ENCODE measurements around the gene TIMM10. TPM values are rescaled to one million over a fixed set of nuclear protein-coding genes. Genes with fewer than 3 reads are reported as not detected.
A peak's percentile ranks its signal among the peaks of the same experiment; 100 is the strongest.

TIMM10 gene
- total RNA-seq, 1 experiment from 2014 or later, result 27.5 TPM

GRCh38 chr11:57512646-57513451, 17.7 kb downstream of the TIMM10 start:
- no peak for DNase-seq (ENCODE audit: low read depth)
- in situ Hi-C loops (cut with HindIII; ENCODE audit: low pct_unique_long_range_greater_than_20kb, low sequenced_read_pairs), result no loop called here

DNA sequence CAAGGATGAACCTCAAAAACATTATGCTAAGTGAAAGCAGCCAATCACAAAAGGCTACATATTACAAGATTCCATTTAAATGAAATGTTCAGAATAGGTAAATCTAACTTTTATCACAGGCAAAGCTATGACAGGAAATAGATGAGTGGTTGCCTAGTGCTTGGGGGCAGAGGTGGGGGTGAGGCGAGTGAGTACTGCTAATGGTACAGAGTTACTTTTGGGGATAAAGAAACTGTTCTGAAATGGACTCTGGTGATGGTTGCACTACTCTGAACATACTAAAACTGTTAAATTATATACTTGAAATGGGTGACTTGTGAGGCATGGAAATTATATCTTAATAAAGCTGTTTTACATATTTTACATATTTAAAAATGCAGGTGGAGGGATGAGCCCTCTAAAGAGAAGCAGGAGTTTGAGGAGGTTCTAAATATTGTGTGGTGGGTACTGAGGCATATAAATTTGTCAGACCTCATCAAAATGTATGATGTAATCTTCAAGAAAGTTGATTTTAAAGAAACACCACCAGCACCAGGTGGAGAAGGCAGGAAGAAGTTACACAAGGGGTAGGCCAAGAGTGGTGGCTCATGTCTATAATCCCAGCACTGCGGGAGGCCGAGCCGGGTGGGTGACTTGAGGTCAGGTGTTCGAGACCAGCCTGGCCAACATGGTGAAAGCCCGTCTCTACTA, 18.7 kb downstream of the TIMM10 start:
- no peak for DNase-seq (ENCODE audit: low read depth)
- in situ Hi-C loops (cut with HindIII; ENCODE audit: low pct_unique_long_range_greater_than_20kb, low sequenced_read_pairs), result no loop called here

GRCh38 chr11:57508341-57509170, 22.0 kb downstream of the TIMM10 start:
- in situ Hi-C loops (cut with HindIII; ENCODE audit: low pct_unique_long_range_greater_than_20kb, low sequenced_read_pairs), result no loop called here
- no peak for DNase-seq (ENCODE audit: low read depth)

DNA sequence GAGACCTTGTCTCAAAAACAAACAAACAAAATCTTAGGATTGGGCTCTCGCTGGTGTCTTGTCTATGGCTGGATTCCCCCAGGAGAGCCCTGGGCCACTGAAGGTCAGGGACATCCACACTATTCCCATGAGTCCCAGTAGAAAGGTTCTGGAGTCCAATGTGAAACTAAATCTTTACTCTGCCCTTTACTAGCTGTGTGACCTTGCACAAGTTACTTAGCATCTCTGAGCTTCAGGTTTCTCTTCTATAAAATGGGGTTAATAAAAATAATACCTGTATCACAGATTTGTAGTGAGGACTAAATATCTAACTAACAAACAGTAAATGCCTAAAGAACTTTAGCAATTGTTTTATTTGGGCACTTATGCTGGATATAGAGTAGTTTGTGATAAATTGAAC, 24.0 kb downstream of the TIMM10 start:
- in situ Hi-C loops (cut with HindIII; ENCODE audit: low pct_unique_long_range_greater_than_20kb, low sequenced_read_pairs), result no loop called here
- no peak for DNase-seq (ENCODE audit: low read depth)

GRCh38 chr11:57504511-57504910, 26.0 kb downstream of the TIMM10 start:
- no peak for DNase-seq (ENCODE audit: low read depth)
- in situ Hi-C loops (cut with HindIII; ENCODE audit: low pct_unique_long_range_greater_than_20kb, low sequenced_read_pairs), result no loop called here

GRCh38 chr11:57502870-57503269, 27.7 kb downstream of the TIMM10 start:
- DNase-seq (ENCODE audit: low read depth), result no peak
- in situ Hi-C loops (cut with HindIII; ENCODE audit: low pct_unique_long_range_greater_than_20kb, low sequenced_read_pairs), result no loop called here

GRCh38 chr11:57502376-57502775, 28.2 kb downstream of the TIMM10 start:
- in situ Hi-C loops (cut with HindIII; ENCODE audit: low pct_unique_long_range_greater_than_20kb, low sequenced_read_pairs), result no loop called here
- no peak for DNase-seq (ENCODE audit: low read depth)

GRCh38 chr11:57501953-57502352, 28.6 kb downstream of the TIMM10 start:
- no peak for DNase-seq (ENCODE audit: low read depth)
- in situ Hi-C loops (cut with HindIII; ENCODE audit: low pct_unique_long_range_greater_than_20kb, low sequenced_read_pairs), result no loop called here

DNA sequence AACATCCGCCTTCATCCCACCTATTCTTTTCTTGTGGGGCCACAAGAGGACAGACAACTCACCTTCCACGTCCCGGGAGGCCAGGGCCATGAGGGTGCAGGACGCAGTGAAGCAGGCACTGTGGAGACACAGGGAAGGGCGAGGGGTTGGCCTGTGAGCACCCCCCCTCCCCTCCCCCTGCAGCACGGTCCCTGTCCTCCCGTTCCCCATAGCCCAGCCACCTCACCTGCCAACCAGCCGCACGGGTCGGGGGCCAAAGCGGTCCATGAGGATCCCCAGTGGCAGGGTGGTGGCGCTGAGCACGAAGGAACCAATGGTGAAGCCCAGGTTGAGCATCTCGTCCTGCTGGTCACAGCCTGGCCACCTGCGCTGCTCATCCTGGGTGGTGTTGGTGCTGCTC, 29.6 kb downstream of the TIMM10 start:
- no peak for DNase-seq (ENCODE audit: low read depth)
- in situ Hi-C loops (cut with HindIII; ENCODE audit: low pct_unique_long_range_greater_than_20kb, low sequenced_read_pairs), result no loop called here

DNA sequence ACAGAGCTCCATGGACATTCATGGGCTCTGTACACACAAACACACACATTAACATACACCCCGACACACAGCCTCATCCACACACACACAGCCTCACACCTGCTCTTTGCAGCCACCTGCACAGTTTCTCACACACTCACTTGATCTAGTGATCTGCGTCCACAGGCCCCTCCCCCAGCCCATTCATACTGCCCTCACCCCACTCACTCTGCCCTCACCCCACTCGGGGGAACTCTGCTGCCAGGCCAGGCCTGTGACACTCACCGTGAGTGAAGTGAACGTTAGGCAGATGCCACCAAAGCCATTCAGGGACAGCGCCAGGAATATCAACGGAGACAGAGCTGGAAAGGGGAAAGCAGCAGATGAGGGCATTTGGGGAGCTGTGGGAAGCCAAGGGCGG, 30.0 kb downstream of the TIMM10 start:
- in situ Hi-C loops (cut with HindIII; ENCODE audit: low pct_unique_long_range_greater_than_20kb, low sequenced_read_pairs), result no loop called here
- DNase-seq (ENCODE audit: low read depth), result no peak

DNA sequence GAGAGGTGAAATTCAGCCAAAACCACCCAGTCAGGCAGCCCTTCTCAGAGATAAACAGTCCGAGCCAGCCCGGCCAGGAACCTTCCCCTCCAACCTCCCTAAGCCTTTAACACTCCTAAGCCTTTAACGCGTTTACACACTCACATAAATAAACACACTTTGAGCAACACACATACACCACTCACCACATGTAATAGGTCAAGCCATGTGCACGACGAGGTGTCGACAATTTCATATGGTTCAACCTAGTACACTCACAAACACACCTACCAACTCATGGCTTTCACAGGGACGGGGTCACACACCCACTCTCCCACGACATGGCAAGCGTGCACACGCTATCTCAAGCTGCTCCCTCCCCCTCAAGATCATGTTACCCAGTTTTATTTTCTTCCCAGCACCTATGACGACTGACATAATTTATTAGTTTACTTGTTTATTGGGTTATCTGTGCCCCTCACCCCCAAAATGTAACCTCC, 30.5 kb downstream of the TIMM10 start:
- in situ Hi-C loops (cut with HindIII; ENCODE audit: low pct_unique_long_range_greater_than_20kb, low sequenced_read_pairs), result no loop called here
- no peak for DNase-seq (ENCODE audit: low read depth)

- DNase-seq (ENCODE audit: low read depth), result peak; percentile 78
- in situ Hi-C loops (cut with HindIII; ENCODE audit: low pct_unique_long_range_greater_than_20kb, low sequenced_read_pairs), result no loop called here
Measured at GRCh38 chr11:57499413-57499982, 31.1 kb downstream of the TIMM10 start.

DNA sequence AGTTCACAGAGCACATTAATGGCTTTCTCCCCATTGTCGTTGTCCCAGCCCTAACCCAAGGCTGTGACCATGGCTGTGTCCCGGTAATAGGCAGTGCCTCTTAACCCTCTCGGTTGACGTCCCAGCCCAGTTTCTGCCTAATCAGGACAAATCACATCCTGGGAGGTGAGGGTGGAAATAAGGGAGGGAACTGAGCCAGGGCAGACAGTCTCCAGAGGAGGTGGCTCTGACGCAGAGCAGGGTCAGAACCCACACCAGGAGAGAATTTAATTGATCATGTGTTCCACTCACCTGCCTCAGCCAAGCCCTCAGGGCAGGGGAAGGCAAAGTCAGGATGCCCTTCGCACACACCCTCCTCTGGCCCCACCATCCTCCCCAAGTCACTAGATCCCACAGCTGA, 32.0 kb downstream of the TIMM10 start:
- DNase-seq (ENCODE audit: low read depth), result no peak
- in situ Hi-C loops (cut with HindIII; ENCODE audit: low pct_unique_long_range_greater_than_20kb, low sequenced_read_pairs), result no loop called here

- in situ Hi-C loops (cut with HindIII; ENCODE audit: low pct_unique_long_range_greater_than_20kb, low sequenced_read_pairs), result no loop called here
- no peak for DNase-seq (ENCODE audit: low read depth)
Measured at GRCh38 chr11:57497303-57498247, 33.0 kb downstream of the TIMM10 start.

DNA sequence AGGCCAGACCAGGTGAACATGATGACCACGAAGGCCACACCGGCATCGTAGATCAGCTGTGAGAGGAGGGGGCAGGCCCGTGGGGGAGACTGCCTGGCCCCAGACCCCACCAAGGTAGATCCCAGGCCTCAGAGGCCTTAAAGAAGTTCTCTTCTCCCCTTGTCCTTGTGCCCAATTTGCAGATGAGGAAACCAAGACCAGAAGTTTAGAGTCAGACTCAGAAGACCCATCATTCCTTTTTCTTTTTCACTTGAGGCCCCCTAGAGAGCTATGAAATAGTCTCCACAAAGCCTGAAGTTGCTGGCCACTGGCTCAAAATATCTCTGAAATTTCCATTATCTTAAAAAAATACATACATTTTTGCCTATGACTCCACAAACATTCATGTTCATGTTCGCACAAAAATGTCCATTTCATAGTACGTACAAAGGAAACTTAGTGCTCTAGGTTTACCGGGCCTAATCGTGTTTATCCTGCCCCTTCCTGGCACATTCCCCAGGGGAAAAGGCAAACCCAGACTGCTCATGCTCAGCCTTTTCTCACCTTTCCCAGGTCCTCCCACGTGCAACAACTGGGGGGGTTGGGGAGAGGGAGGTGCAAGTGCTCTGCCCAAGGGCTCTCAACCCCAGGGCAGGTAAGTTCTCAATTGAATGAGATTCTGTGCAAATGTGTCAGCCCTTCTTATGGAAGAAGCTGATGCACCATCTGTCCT, 34.3 kb downstream of the TIMM10 start:
- DNase-seq (ENCODE audit: low read depth), result no peak
- in situ Hi-C loops (cut with HindIII; ENCODE audit: low pct_unique_long_range_greater_than_20kb, low sequenced_read_pairs), result no loop called here

DNA sequence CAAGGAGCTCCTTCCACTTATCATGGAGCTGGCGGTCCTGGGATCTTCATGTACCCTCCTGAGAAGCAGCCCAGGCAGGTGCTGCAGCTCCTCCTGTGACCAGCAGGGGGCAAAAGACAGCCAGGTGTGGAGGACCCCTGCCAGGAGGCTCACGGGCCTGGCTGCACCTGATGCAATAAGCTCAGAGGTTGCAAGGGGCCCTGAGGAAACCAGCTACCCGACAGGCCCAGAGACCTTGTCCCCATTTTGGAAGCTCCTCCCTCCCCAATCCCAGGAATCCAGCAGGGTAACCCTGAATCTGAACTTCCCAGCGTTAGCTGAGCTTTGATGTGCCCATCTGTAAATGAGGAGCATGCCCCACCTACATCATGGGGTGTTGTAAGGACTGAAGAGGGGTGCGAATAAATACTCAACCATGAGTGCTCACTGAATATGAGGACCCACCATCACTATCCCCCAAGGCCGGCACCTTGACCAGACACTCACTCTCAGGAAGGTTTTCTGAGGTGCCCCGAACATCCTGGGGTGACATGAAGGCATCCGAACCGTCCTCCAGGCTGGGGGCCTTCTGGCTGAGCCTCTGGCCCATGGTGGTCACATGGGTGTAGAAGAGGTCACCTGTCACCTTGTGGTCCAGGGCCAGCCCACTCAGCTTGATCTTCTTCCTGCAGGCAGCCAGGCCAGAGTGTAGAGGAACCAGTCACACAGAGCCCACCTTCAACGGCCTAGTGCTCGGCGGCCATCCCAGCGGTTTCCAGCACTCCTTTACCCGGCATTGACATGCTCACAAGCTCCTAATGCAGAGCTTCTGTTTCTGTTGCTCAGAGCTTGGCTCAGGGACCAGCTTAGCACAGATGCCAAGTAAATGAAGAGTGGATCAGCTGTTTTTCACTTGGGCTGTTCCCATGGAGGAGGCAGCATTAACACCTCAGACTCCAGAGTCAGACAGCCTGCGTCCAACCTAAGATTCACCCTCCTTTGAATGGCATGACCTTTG, 36.7 kb downstream of the TIMM10 start:
- in situ Hi-C loops (cut with HindIII; ENCODE audit: low pct_unique_long_range_greater_than_20kb, low sequenced_read_pairs), result no loop called here
- peak; percentile 38 for DNase-seq (ENCODE audit: low read depth)
